Measurements from ENCODE around the gene KRTAP5-1.
"Not testable (repeated sequence)": the region's sequence is repeated elsewhere in the genome, so short reads cannot be mapped to it uniquely, and the experiment has no call there.

Gene KRTAP5-1

GRCh38 chr11:1601663-1602062 is 16.6 kb upstream of the KRTAP5-1 start:
- not testable (repeated sequence) for DNase-seq (ENCODE audit: low read depth in 3 of 3)

GRCh38 chr11:1600626-1601025 is 15.5 kb upstream of the KRTAP5-1 start:
- no peak for DNase-seq (ENCODE audit: low read depth in 3 of 3)

GRCh38 chr11:1598816-1599215 is 13.7 kb upstream of the KRTAP5-1 start:
- no peak for DNase-seq (ENCODE audit: low read depth in 3 of 3)

GRCh38 chr11:1598406-1598805 is 13.3 kb upstream of the KRTAP5-1 start:
- not testable (repeated sequence) for DNase-seq (ENCODE audit: low read depth in 3 of 3)

- no peak for DNase-seq (ENCODE audit: low read depth in 3 of 3)
Observed at GRCh38 chr11:1597994-1598380, 12.9 kb upstream of the KRTAP5-1 start, which contains the start of gene KRTAP5-2. TSS of gene KRTAP5-2 (minus strand) at chr11:1598294. CDS start at chr11:1598250, 44 bp downstream.

- no peak for DNase-seq (ENCODE audit: low read depth in 3 of 3)
Observed at GRCh38 chr11:1597331-1597993, 12.4 kb upstream of the KRTAP5-1 start.

GRCh38 chr11:1596576-1597121 is 11.6 kb upstream of the KRTAP5-1 start:
- not testable (repeated sequence) for DNase-seq (ENCODE audit: low read depth in 3 of 3)

GRCh38 chr11:1595994-1596575 is 11.0 kb upstream of the KRTAP5-1 start:
- not testable (repeated sequence) for DNase-seq (ENCODE audit: low read depth in 3 of 3)

- no peak for DNase-seq (ENCODE audit: low read depth in 3 of 3)
Observed at GRCh38 chr11:1592628-1593027, 7.5 kb upstream of the KRTAP5-1 start.

- no peak for DNase-seq (ENCODE audit: low read depth in 3 of 3)
Observed at GRCh38 chr11:1589996-1590395, 4.9 kb upstream of the KRTAP5-1 start.

GRCh38 chr11:1589191-1589963 is 4.3 kb upstream of the KRTAP5-1 start:
- not testable (repeated sequence) for DNase-seq (ENCODE audit: low read depth in 3 of 3)

GRCh38 chr11:1586699-1587098 is 1.6 kb upstream of the KRTAP5-1 start:
- no peak for DNase-seq (ENCODE audit: low read depth in 3 of 3)

- not testable (repeated sequence) for DNase-seq (ENCODE audit: low read depth in 3 of 3)
Observed at GRCh38 chr11:1582909-1583308, 2.2 kb downstream of the KRTAP5-1 start.

GRCh38 chr11:1581976-1582375 is 3.1 kb downstream of the KRTAP5-1 start:
- no peak for DNase-seq (ENCODE audit: low read depth in 3 of 3)

GRCh38 chr11:1576825-1577224 is 8.3 kb downstream of the KRTAP5-1 start:
- DNase-seq (ENCODE audit: low read depth in 3 of 3), result no peak

GRCh38 chr11:1575756-1576155 is 9.3 kb downstream of the KRTAP5-1 start:
- DNase-seq (ENCODE audit: low read depth in 3 of 3), result not testable (repeated sequence)

GRCh38 chr11:1574933-1575242 is 10.2 kb downstream of the KRTAP5-1 start:
- no peak for DNase-seq (ENCODE audit: low read depth in 3 of 3)

- peak in 1 of 3 experiments; percentile 45 for DNase-seq (ENCODE audit: low read depth in 3 of 3)
Observed at GRCh38 chr11:1574238-1574932, 10.7 kb downstream of the KRTAP5-1 start.

- no peak for DNase-seq (ENCODE audit: low read depth in 3 of 3)
Observed at GRCh38 chr11:1573903-1574237, 11.2 kb downstream of the KRTAP5-1 start.

- DNase-seq (ENCODE audit: low read depth in 3 of 3), result peak in 1 of 3 experiments; percentile 17
Observed at GRCh38 chr11:1573077-1573902, 11.8 kb downstream of the KRTAP5-1 start.
